Cardiac muscle cell (in vitro differentiated cells and primary cell): ENCODE results near the gene ADAMTS12. TPM values are rescaled to one million over a fixed set of nuclear protein-coding genes. Genes with fewer than 3 reads are reported as not detected.

Experiments
- DNase-seq, 2 donors: peaks; one replicate each; pipeline versions ENCODE4 v3.0.0 to v3.0.0-alpha.2; 2010 to 2017; ENCODE audit warnings: low read depth in 1 of 2, low spot score in 1 of 2
- H3K27ac ChIP-seq: fragments of 200-600 bp; sonication (generic); 2 replicates; pipeline ENCODE4 v1.5.1; 2016
- H3K27me3 ChIP-seq: fragments of 200-600 bp; sonication (generic); 2 replicates; pipeline ENCODE4 v1.6.0; 2016; ENCODE audit warnings: control low read depth
- H3K36me3 ChIP-seq: fragments of 200-600 bp; sonication (generic); 2 replicates; pipeline ENCODE4 v1.5.1; 2016; ENCODE audit warnings: control low read depth
- H3K4me1 ChIP-seq: fragments of 200-600 bp; sonication (generic); 2 replicates; pipeline ENCODE4 v1.8.1; 2017; ENCODE audit warnings: low read depth, mild to moderate bottlenecking, mixed run types
- H3K4me3 ChIP-seq: fragments of 200-600 bp; sonication (generic); 2 replicates; pipeline ENCODE4 v1.5.1; 2016; ENCODE audit warnings: mild to moderate bottlenecking
- H3K9me3 ChIP-seq: fragments of 200-600 bp; sonication (generic); 2 replicates; pipeline ENCODE4 v1.5.1; 2017; ENCODE audit warnings: low read depth, mild to moderate bottlenecking, control low read depth
- CTCF ChIP-seq: IDR thresholded peaks from 2 replicates; pipeline ENCODE4 v1.5.1; 2012; ENCODE audit warnings: low read depth, mild to moderate bottlenecking, low read length
- polyA plus RNA-seq: library from polyadenylated mRNA; unstranded; fragments of >200 nt; fragmentation: Nextera tagmentation; extraction: Ambion mirVana; gene quantifications from 2 replicates; pipeline ENCODE4 v1.2.1, GENCODE V29; 2016
- total RNA-seq: library from RNA; depleted of rRNA; stranded (reverse); fragments of >200 nt; gene quantifications from 2 replicates; pipeline ENCODE4 v1.2.3, GENCODE V29; 2016

Gene ADAMTS12
- total and polyA plus RNA-seq, 2 experiments from 2014 or later = 29.3 to 48.4 TPM

GRCh38 chr5:33479311-33479710, 412.5 kb downstream of the ADAMTS12 start:
- Histone ChIP-seq H3K36me3 (peaks cover 8% of the 10 kb centered on the region), H3K4me1 (no peaks in the 10 kb centered on the region), H3K9me3 (no peaks in the 10 kb centered on the region), H3K27ac (no peak overlapping the region), H3K27me3 (no peaks in the 10 kb centered on the region), H3K4me3 (no peak overlapping the region)
- TF ChIP-seq CTCF = no peak
- no peak for DNase-seq

GRCh38 chr5:33477816-33478215, 414.0 kb downstream of the ADAMTS12 start:
- TF ChIP-seq CTCF = no peak
- H3K9me3 ChIP-seq = no peaks in the 10 kb centered on the region
- no peaks in the 10 kb centered on the region for H3K4me1 ChIP-seq
- no peaks in the 10 kb centered on the region for H3K27me3 ChIP-seq
- DNase-seq = no peak
- no peak overlapping the region for H3K4me3 ChIP-seq
- no peak overlapping the region for H3K27ac ChIP-seq
- H3K36me3 ChIP-seq = peaks cover 12% of the 10 kb centered on the region

GRCh38 chr5:33476992-33477391, 414.8 kb downstream of the ADAMTS12 start:
- H3K36me3 ChIP-seq = peaks cover 16% of the 10 kb centered on the region
- no peak for TF ChIP-seq CTCF
- no peaks in the 10 kb centered on the region for H3K9me3 ChIP-seq
- H3K27me3 ChIP-seq = no peaks in the 10 kb centered on the region
- H3K27ac ChIP-seq = no peak overlapping the region
- DNase-seq = no peak
- H3K4me1 ChIP-seq = no peaks in the 10 kb centered on the region
- H3K4me3 ChIP-seq = no peak overlapping the region

- TF ChIP-seq CTCF = no peak
These were observed 416.1 kb downstream of the ADAMTS12 start for GRCh38 chr5:33475706-33476105.

GRCh38 chr5:33474931-33475499, 416.8 kb downstream of the ADAMTS12 start:
- no peak for DNase-seq
- peaks cover 32% of the 10 kb centered on the region for H3K36me3 ChIP-seq
- no peak for TF ChIP-seq CTCF
- H3K9me3 ChIP-seq = no peaks in the 10 kb centered on the region
- no peak overlapping the region for H3K4me3 ChIP-seq
- no peak overlapping the region for H3K27ac ChIP-seq
- no peaks in the 10 kb centered on the region for H3K4me1 ChIP-seq
- no peaks in the 10 kb centered on the region for H3K27me3 ChIP-seq

More at GRCh38 chr5:33475706-33476105, 416.1 kb downstream of the ADAMTS12 start:
- no peaks in the 10 kb centered on the region for H3K9me3 ChIP-seq
- no peaks in the 10 kb centered on the region for H3K4me1 ChIP-seq
- no peaks in the 10 kb centered on the region for H3K27me3 ChIP-seq
- H3K4me3 ChIP-seq = no peak overlapping the region
- peaks cover 28% of the 10 kb centered on the region for H3K36me3 ChIP-seq
- H3K27ac ChIP-seq = no peak overlapping the region
- DNase-seq = no peak
